Prostate gland (tissue), 2 donors: ENCODE data around the gene GUSB.
"Not testable (repeated sequence)": the region's sequence is repeated elsewhere in the genome, so short reads cannot be mapped to it uniquely, and the experiment has no call there.

Source experiments
- CTCF ChIP-seq, 4 experiments: fragments of 200-600 bp in 2 of 4; fragments of 450-650 bp in 2 of 4; sonication (generic) in 2 of 4; IDR thresholded peaks; 1 replicate in 3 of 4; 2 replicates in 1 of 4; pipeline ENCODE4 v1.5.1; 2016 to 2019; ENCODE audit warnings: antibody characterized with exemption in 4 of 4, mild to moderate bottlenecking in 2 of 4, moderate library complexity in 2 of 4
- POLR2A ChIP-seq: fragments of 450-650 bp; IDR thresholded peaks from one replicate; pipeline ENCODE4 v1.6.1; 2016; ENCODE audit warnings: antibody characterized with exemption, mild to moderate bottlenecking
- POLR2AphosphoS5 ChIP-seq: sonication (generic); formaldehyde crosslinking; IDR thresholded peaks from one replicate; pipeline ENCODE4 v1.6.1; 2017; ENCODE audit warnings: antibody characterized with exemption

GRCh38 chr7:65991829-65992228 lies 9.8 kb upstream of the GUSB start:
- TF ChIP-seq CTCF (IDR thresholded peaks at IDR 0.05); POLR2A; POLR2AphosphoS5: not testable (repeated sequence)
